DND-41 (cell line): Measurements from ENCODE around the gene TEC.

ENCODE experiments used
- ATAC-seq: fragments of 200-7000 bp; cut with Tn5 transposase; 3 replicates; pipeline ENCODE4 v1.9.1; 2021; ENCODE audit warnings: low read depth; ENCODE audit not compliant: insufficient read depth
- DNase-seq: peaks from one replicate; pipeline ENCODE4 v3.0.0-alpha.2; 2020
- H2AFZ ChIP-seq: 2 replicates; pipeline ENCODE4 v1.6.0; 2012; ENCODE audit warnings: low read depth, low read length
- H3K27ac ChIP-seq: 2 replicates; pipeline ENCODE4 v1.5.1; 2012; ENCODE audit warnings: low read length, inconsistent platforms
- H3K27me3 ChIP-seq: fragments of 200-600 bp; sonication (generic); 2 replicates; pipeline ENCODE4 v1.6.0; 2012; ENCODE audit warnings: low read length, mild to moderate bottlenecking, inconsistent platforms; ENCODE audit not compliant: insufficient read depth, poor library complexity
- H3K36me3 ChIP-seq: 2 replicates; pipeline ENCODE4 v1.5.1; 2012; ENCODE audit warnings: low read length, inconsistent platforms; ENCODE audit not compliant: insufficient read depth
- H3K4me1 ChIP-seq: 2 replicates; pipeline ENCODE4 v1.5.1; 2012; ENCODE audit warnings: mild to moderate bottlenecking, low read length; ENCODE audit not compliant: insufficient read depth
- H3K4me2 ChIP-seq: 2 replicates; pipeline ENCODE4 v1.6.0; 2012; ENCODE audit warnings: mild to moderate bottlenecking, moderate library complexity, low read length, inconsistent platforms; ENCODE audit not compliant: insufficient read depth
- H3K4me3 ChIP-seq, 2 experiments: fragments of 200-600 bp in 1 of 2; shearing (Covaris generic) in 1 of 2; 2 replicates each; pipeline ENCODE4 v1.5.1; 2012 to 2016; ENCODE audit warnings: inconsistent platforms in 2 of 2, low read length in 2 of 2, mild to moderate bottlenecking in 2 of 2, low read depth in 1 of 2, moderate library complexity in 1 of 2
- H3K79me2 ChIP-seq: 2 replicates; pipeline ENCODE4 v1.6.0; 2012; ENCODE audit warnings: low read length, inconsistent platforms; ENCODE audit not compliant: insufficient read depth
- H3K9ac ChIP-seq: 2 replicates; pipeline ENCODE4 v1.6.0; 2012; ENCODE audit warnings: low read depth, mild to moderate bottlenecking, inconsistent platforms, low read length, moderate library complexity
- H3K9me3 ChIP-seq: 2 replicates; pipeline ENCODE4 v1.5.1; 2012; ENCODE audit warnings: low read length, moderate library complexity, mild to moderate bottlenecking, inconsistent platforms; ENCODE audit not compliant: insufficient read depth, severe bottlenecking
- H4K20me1 ChIP-seq: 2 replicates; pipeline ENCODE4 v1.6.0; 2012; ENCODE audit warnings: low read length; ENCODE audit not compliant: insufficient read depth
- EZH2 ChIP-seq: IDR thresholded peaks from 3 replicates; pipeline ENCODE4 v1.6.1; 2012; ENCODE audit warnings: borderline replicate concordance, low read depth, mild to moderate bottlenecking, moderate library complexity, low read length, inconsistent platforms; ENCODE audit not compliant: severe bottlenecking
- TF ChIP-seq, protein P1 (sequence below): IDR thresholded peaks from 2 replicates; pipeline ENCODE4 v1.5.1; 2012; ENCODE audit warnings: borderline replicate concordance, low read length, moderate library complexity, mild to moderate bottlenecking; ENCODE audit not compliant: poor library complexity, severe bottlenecking; ENCODE audit errors: extremely low read depth

Gene TEC

DNA sequence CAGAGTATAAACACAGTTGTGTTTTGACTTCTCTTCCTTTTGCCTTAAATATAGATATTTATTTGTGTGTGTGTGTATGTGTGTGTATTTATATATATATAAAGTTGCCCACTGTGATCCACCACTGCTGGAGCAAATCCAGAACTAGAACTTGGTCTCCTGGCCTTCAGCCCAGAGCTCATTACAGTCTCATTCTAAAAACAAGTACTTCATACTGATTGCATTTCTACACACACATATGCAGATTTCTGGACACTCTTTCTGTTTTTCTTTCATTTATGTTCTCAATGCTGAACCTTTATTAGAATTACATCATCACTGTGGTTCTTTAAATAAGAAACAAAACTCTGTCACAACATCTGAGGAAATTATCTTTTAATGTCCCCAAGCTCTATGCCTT, 136.0 kb downstream of the TEC start:
- no peaks in the 10 kb centered on the region for H3K4me1 ChIP-seq
- H3K4me3 ChIP-seq, result no peak overlapping the region
- no peak overlapping the region for H2AFZ ChIP-seq
- TF ChIP-seq, protein P1, sequence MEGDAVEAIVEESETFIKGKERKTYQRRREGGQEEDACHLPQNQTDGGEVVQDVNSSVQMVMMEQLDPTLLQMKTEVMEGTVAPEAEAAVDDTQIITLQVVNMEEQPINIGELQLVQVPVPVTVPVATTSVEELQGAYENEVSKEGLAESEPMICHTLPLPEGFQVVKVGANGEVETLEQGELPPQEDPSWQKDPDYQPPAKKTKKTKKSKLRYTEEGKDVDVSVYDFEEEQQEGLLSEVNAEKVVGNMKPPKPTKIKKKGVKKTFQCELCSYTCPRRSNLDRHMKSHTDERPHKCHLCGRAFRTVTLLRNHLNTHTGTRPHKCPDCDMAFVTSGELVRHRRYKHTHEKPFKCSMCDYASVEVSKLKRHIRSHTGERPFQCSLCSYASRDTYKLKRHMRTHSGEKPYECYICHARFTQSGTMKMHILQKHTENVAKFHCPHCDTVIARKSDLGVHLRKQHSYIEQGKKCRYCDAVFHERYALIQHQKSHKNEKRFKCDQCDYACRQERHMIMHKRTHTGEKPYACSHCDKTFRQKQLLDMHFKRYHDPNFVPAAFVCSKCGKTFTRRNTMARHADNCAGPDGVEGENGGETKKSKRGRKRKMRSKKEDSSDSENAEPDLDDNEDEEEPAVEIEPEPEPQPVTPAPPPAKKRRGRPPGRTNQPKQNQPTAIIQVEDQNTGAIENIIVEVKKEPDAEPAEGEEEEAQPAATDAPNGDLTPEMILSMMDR, result no peak
- no peak for TF ChIP-seq EZH2
- H3K79me2 ChIP-seq, result no peaks in the 10 kb centered on the region
- no peaks in the 10 kb centered on the region for H4K20me1 ChIP-seq
- H3K9ac ChIP-seq, result no peak overlapping the region
- H3K27me3 ChIP-seq, result peaks cover 5% of the 10 kb centered on the region
- no peak overlapping the region for H3K4me2 ChIP-seq
- no peak for ATAC-seq
- H3K36me3 ChIP-seq, result no peaks in the 10 kb centered on the region
- DNase-seq, result no peak
- H3K9me3 ChIP-seq, result no peaks in the 10 kb centered on the region
- no peak overlapping the region for H3K27ac ChIP-seq

DNA sequence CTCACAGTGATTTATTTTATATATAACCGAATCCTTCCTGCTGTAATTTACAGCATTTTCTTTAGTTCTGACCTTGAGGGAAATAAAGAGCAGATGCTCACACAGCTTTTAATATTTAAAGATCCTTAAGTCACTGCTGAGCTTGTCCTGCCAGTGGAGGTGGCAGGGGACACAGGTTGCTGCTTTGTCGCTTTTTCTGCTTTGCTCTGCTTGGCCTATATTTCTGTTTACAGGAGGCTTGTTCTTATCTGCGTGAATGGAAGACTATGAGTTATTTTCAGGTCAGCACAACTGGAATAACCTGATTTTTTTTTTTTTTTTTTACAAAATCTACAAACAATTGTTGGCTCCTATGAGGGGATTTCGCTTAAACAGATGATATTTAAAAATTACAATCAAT, 137.9 kb downstream of the TEC start:
- ATAC-seq, result no peak
- Histone ChIP-seq H3K27me3 (peaks cover 5% of the 10 kb centered on the region), H3K4me3 (no peak overlapping the region), H3K9ac (no peak overlapping the region), H4K20me1 (no peaks in the 10 kb centered on the region), H3K4me2 (no peak overlapping the region), H3K36me3 (no peaks in the 10 kb centered on the region), H3K4me1 (no peaks in the 10 kb centered on the region), H3K9me3 (no peaks in the 10 kb centered on the region), H3K27ac (no peak overlapping the region), H3K79me2 (no peaks in the 10 kb centered on the region), H2AFZ (no peak overlapping the region)
- TF ChIP-seq EZH2, result no peak
- TF ChIP-seq, protein P1, result no peak
- no peak for DNase-seq

DNA sequence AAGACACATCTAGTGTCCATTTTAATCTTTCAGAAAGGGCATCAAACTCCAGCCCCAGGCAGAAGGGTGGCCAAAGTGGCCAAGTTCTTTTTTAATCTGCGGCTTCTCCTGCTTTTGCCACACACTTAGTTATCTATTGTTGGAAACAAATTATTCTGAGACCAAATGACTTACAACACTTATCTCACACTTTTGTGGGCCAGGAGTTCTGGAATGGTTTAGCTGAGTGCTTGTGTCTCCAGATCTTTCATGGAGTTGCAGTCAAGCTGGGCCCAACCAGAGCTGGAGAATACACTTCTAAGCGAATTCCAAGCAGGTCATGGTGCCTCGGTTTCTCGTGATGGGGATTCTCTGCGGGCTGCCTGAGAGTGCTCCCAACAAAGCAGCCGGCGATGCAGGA, 139.5 kb downstream of the TEC start:
- H4K20me1 ChIP-seq, result no peaks in the 10 kb centered on the region
- H2AFZ ChIP-seq, result no peak overlapping the region
- TF ChIP-seq, protein P1, result no peak
- TF ChIP-seq EZH2, result no peak
- no peak overlapping the region for H3K4me3 ChIP-seq
- no peaks in the 10 kb centered on the region for H3K36me3 ChIP-seq
- no peaks in the 10 kb centered on the region for H3K79me2 ChIP-seq
- H3K27me3 ChIP-seq, result peaks cover 5% of the 10 kb centered on the region
- ATAC-seq (no peak), DNase-seq (no peak)
- H3K9me3 ChIP-seq, result no peaks in the 10 kb centered on the region
- H3K9ac ChIP-seq, result no peak overlapping the region
- H3K27ac ChIP-seq, result no peak overlapping the region
- no peak overlapping the region for H3K4me2 ChIP-seq
- no peaks in the 10 kb centered on the region for H3K4me1 ChIP-seq

DNA sequence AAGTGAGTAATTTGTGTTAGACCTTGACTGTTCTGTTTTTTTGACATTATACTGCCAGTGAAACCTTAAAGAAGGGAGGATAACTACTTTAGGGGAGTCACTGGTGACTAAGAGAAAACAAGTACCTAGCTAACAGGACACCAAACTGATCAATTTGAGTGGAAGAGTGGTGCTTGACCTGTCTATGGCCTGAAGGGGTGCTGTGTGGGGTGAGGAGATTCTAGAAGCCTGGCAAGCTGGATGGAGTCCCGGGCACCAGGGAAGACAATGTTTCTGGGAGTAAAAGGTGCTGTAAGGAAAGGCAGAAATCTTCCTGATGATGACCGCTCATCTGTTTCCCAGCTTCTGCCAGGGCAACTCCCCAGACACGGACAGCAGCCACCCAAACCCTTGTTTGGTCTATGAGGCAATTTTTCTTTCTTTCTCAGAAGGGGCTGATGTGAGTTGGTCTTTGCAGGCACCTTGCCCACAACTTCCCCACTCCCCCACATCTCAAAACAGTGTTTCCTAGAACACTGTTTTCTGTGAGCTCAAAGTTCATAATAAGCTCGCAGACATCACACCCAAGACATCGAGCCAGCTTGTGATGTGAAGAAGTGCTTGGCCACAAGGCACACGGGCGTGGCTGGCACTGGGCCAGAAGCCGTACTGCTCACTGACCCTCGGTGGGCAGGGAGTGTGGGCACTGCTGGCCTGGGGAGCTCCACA, 140.2 kb downstream of the TEC start:
- H3K4me2 ChIP-seq, result no peak overlapping the region

More for the DNA sequence above, 140.2 kb downstream of the TEC start:
- TF ChIP-seq, protein P1, result no peak
- TF ChIP-seq EZH2, result no peak
- no peaks in the 10 kb centered on the region for H3K4me1 ChIP-seq
- H4K20me1 ChIP-seq, result no peaks in the 10 kb centered on the region
- H3K27me3 ChIP-seq, result peaks cover 5% of the 10 kb centered on the region
- H3K79me2 ChIP-seq, result no peaks in the 10 kb centered on the region
- no peak for DNase-seq
- no peaks in the 10 kb centered on the region for H3K9me3 ChIP-seq
- no peak for ATAC-seq
- H3K36me3 ChIP-seq, result no peaks in the 10 kb centered on the region
- no peak overlapping the region for H3K27ac ChIP-seq
- H2AFZ ChIP-seq, result no peak overlapping the region
- H3K4me3 ChIP-seq, result no peak overlapping the region
- H3K9ac ChIP-seq, result no peak overlapping the region
